HepG2 (cell line): ENCODE data around the gene CDK15. TPM values are rescaled to one million over a fixed set of nuclear protein-coding genes. Genes with fewer than 3 reads are reported as not detected.
A peak's percentile ranks its signal among the peaks of the same experiment; 100 is the strongest.

Experiments
- ATAD3A ChIP-seq: sonication (generic); formaldehyde crosslinking; IDR thresholded peaks from 2 replicates; pipeline ENCODE4 v1.4.0; 2020; ENCODE audit warnings: missing genetic modification reagents
- CHD4 ChIP-seq: fragments of 200-600 bp; sonication (generic); IDR thresholded peaks from 2 replicates; pipeline ENCODE4 v1.7.0; 2017; ENCODE audit warnings: mild to moderate bottlenecking, low read length, borderline replicate concordance
- HDAC2 ChIP-seq: sonication (generic); formaldehyde crosslinking; IDR thresholded peaks from 2 replicates; pipeline ENCODE4 v1.4.0; 2020; ENCODE audit warnings: missing genetic modification reagents
- HMG20B ChIP-seq: conservative IDR thresholded peaks from 2 replicates; pipeline ENCODE4 v1.6.1; 2016; ENCODE audit warnings: missing genetic modification reagents, missing compliant biosample characterization
- IKZF5 ChIP-seq: IDR thresholded peaks from 2 replicates; pipeline ENCODE4 v1.6.1; 2018; ENCODE audit warnings: missing genetic modification reagents, mild to moderate bottlenecking, missing compliant biosample characterization
- KAT8 ChIP-seq: IDR thresholded peaks from 2 replicates; pipeline ENCODE4 v1.6.1; 2016; ENCODE audit warnings: missing genetic modification reagents, missing compliant biosample characterization
- KDM5A ChIP-seq: fragments of 200-600 bp; sonication (generic); IDR thresholded peaks from 2 replicates; pipeline ENCODE4 v1.7.0; 2018; ENCODE audit warnings: antibody characterized with exemption, mild to moderate bottlenecking, low read length, borderline replicate concordance
- LBX2 ChIP-seq: sonication (generic); formaldehyde crosslinking; IDR thresholded peaks from 2 replicates; pipeline ENCODE4 v1.5.0; 2020; ENCODE audit warnings: missing genetic modification reagents, mild to moderate bottlenecking, borderline replicate concordance
- MYC ChIP-seq: sonication (generic); formaldehyde crosslinking; IDR thresholded peaks from 2 replicates; pipeline ENCODE4 v1.9.0; 2021; ENCODE audit warnings: missing genetic modification reagents, borderline replicate concordance
- NFIB ChIP-seq: sonication (generic); formaldehyde crosslinking; IDR thresholded peaks from 2 replicates; pipeline ENCODE4 v1.9.0; 2021; ENCODE audit warnings: missing genetic modification reagents, mild to moderate bottlenecking, borderline replicate concordance
- PBX3 ChIP-seq: sonication (generic); formaldehyde crosslinking; IDR thresholded peaks from 2 replicates; pipeline ENCODE4 v1.8.1; 2023; ENCODE audit warnings: missing genetic modification reagents, inconsistent platforms, borderline replicate concordance
- REL ChIP-seq: sonication (generic); formaldehyde crosslinking; conservative IDR thresholded peaks from 2 replicates; pipeline ENCODE4 v1.8.0; 2022; ENCODE audit warnings: mild to moderate bottlenecking, missing genetic modification reagents, moderate library complexity
- RNF219 ChIP-seq: sonication (generic); formaldehyde crosslinking; IDR thresholded peaks from 2 replicates; pipeline ENCODE4 v1.5.0; 2020; ENCODE audit warnings: mild to moderate bottlenecking, missing genetic modification reagents
- SALL2 ChIP-seq: sonication (generic); formaldehyde crosslinking; IDR thresholded peaks from 2 replicates; pipeline ENCODE4 v1.8.1; 2023; ENCODE audit warnings: mild to moderate bottlenecking, missing genetic modification reagents, inconsistent platforms
- ZBTB33 ChIP-seq: sonication (generic); formaldehyde crosslinking; IDR thresholded peaks from 2 replicates; pipeline ENCODE4 v1.4.0; 2020; ENCODE audit warnings: missing genetic modification reagents
- ZNF207 ChIP-seq: fragments of 450-650 bp; IDR thresholded peaks from 2 replicates; pipeline ENCODE4 v1.6.1; 2016; ENCODE audit warnings: antibody characterized with exemption, borderline replicate concordance
- ZNF24 ChIP-seq: fragments of 450-650 bp; IDR thresholded peaks from 2 replicates; pipeline ENCODE4 v1.6.1; 2017; ENCODE audit warnings: antibody characterized with exemption, mild to moderate bottlenecking
- ZNF562 ChIP-seq: sonication (generic); formaldehyde crosslinking; IDR thresholded peaks from 2 replicates; pipeline ENCODE4 v1.8.0; 2022; ENCODE audit warnings: missing genetic modification reagents, borderline replicate concordance
- ZNF703 ChIP-seq: sonication (generic); formaldehyde crosslinking; IDR thresholded peaks from 2 replicates; pipeline ENCODE4 v1.5.1; 2020; ENCODE audit warnings: missing genetic modification reagents, mild to moderate bottlenecking, moderate library complexity, borderline replicate concordance
- ZNF780A ChIP-seq: sonication (generic); formaldehyde crosslinking; IDR thresholded peaks from 2 replicates; pipeline ENCODE4 v1.8.0; 2022; ENCODE audit warnings: mild to moderate bottlenecking, missing genetic modification reagents, moderate library complexity
- polyA plus RNA-seq, 8 experiments: library from polyadenylated mRNA; depleted of rRNA in 3 of 8; stranded (reverse) in 7 of 8; unstranded in 1 of 8; fragments of >200 nt; fragmentation: Illumina TruSeq in 4 of 8; extraction: Trizol in 4 of 8; gene quantifications; 2 replicates each; pipeline versions ENCODE4 v1.2.1 to v1.2.3, GENCODE V29; 2011 to 2016; ENCODE audit warnings: low read depth in 4 of 8, missing spikeins in 1 of 8, mixed read lengths in 1 of 8; ENCODE audit not compliant: insufficient read depth in 1 of 8
- total RNA-seq, 5 experiments: library from RNA; depleted of rRNA; stranded (reverse); fragments of >200 nt; fragmentation: Illumina TruSeq; extraction: Trizol; gene quantifications; 2 replicates each; pipeline ENCODE4 v1.2.3, GENCODE V29; 2016; ENCODE audit warnings: low read depth in 1 of 5
- TF ChIP-seq, protein P1 (sequence below): IDR thresholded peaks from 2 replicates; pipeline ENCODE4 v1.6.1; 2016; ENCODE audit warnings: control low read depth

Gene CDK15
- total and polyA plus RNA-seq, 2 of the 13 experiments (the other 11 are each of a cell fraction or from before 2014, with no cell fraction given) = not detected

DNA sequence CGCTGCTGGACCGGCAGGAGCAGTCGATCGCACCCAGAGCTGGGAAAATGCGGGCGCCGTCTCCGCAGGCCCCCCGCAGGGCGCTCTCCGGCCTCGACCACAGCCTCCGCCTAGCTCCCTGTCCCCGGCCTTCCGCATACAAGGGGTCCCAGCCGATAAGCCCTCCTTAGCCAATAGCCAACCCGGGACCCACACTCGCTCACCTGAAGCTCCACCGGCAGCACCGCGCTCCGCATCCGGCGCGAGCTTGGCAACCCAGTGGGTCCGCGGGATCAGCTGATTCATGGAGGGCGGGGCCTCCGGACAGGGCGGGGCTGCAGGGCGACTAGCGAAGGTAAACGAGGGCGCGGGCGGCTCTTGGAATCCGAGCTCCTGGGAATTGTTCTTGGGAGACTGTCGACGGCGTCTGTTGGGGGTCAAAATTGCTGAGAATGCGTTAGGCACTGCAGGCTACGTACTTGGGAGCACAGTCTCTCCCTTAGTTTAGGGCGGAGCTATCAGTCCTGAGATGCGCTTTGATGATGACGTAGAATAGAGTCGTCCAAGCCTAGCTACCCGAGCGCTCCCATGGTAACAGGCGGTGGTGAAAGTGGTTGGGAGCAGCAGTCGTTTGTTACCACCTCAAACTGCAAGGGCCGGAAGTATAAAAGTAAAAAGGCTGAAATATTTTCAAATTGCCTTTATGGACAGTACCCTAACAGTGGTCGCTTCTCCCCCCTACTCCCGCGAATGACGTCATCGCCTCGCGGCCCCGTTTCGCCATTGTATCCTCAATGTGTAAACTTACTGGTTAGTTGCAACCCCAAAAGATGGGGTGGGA is 25.5 kb upstream of the CDK15 start, which contains the start of gene ALS2 (continued):
- TF ChIP-seq ATAD3A (CRISPR knock-in tag) = no peak
- TF ChIP-seq KAT8 (CRISPR knock-in tag) = peak; percentile 96
- TF ChIP-seq, protein P1, sequence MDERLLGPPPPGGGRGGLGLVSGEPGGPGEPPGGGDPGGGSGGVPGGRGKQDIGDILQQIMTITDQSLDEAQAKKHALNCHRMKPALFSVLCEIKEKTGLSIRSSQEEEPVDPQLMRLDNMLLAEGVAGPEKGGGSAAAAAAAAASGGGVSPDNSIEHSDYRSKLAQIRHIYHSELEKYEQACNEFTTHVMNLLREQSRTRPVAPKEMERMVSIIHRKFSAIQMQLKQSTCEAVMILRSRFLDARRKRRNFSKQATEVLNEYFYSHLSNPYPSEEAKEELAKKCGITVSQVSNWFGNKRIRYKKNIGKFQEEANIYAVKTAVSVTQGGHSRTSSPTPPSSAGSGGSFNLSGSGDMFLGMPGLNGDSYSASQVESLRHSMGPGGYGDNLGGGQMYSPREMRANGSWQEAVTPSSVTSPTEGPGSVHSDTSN = no peak
- TF ChIP-seq ZNF562 (CRISPR knock-in tag) = no peak
- TF ChIP-seq KDM5A = peak; percentile 83; the same call in 1 of the 2 replicates
- TF ChIP-seq MYC (CRISPR knock-in tag) = peak; percentile 53; the same call in 1 of the 2 replicates
- TF ChIP-seq IKZF5 (CRISPR knock-in tag) = peak; percentile 85
- no peak for TF ChIP-seq NFIB
- peak; percentile 59; the same call in 1 of the 2 replicates for TF ChIP-seq REL (CRISPR knock-in tag)
- no peak; the same call in 1 of the 2 replicates for TF ChIP-seq HMG20B
- TF ChIP-seq HDAC2 (CRISPR knock-in tag) = peak; percentile 59; the same call in 1 of the 2 replicates
- TF ChIP-seq SALL2 (CRISPR knock-in tag) = no peak; the same call in 1 of the 2 replicates
- TF ChIP-seq CHD4 = no peak; the same call in 1 of the 2 replicates
- TF ChIP-seq ZNF207 = no peak
- TF ChIP-seq ZNF780A (CRISPR knock-in tag) = no peak
- no peak for TF ChIP-seq ZNF24
- TF ChIP-seq LBX2 = no peak
- TF ChIP-seq PBX3 = no peak; the same call in 1 of the 2 replicates
- TF ChIP-seq RNF219 = no peak
- TF ChIP-seq ZNF703 (CRISPR knock-in tag) = no peak
- 0 out of 2 replicates have a peak, but pooled peaks have one; percentile 11 for TF ChIP-seq ZBTB33 (CRISPR knock-in tag)
